ENCODE results near the gene CHD9. TPM values are rescaled to one million over a fixed set of nuclear protein-coding genes. Genes with fewer than 3 reads are reported as not detected.

Gene CHD9
- polyA plus RNA-seq, 2 donors = 9.2 to 11.1 TPM

GRCh38 chr16:53220585-53220984 is 165.8 kb downstream of the CHD9 start:
- 87 to 88% methylated on average over 2 of the region's 2 CpGs for WGBS, 2 donors
- Histone ChIP-seq H3K36me3 (ENCODE audit: control insufficient read depth in 2 of 2, insufficient read depth in 2 of 2, low read length in 1 of 2) (peaks cover 0 to 2% of the 10 kb centered on the region in 2 donors), H3K4me3 (ENCODE audit: low read depth in 1 of 2, low read length in 2 of 2) (no peak overlapping the region), H3K27me3 (ENCODE audit: control insufficient read depth in 1 of 2, insufficient read depth in 2 of 2, low read length in 2 of 2) (no peaks in the 10 kb centered on the region), H3K9me3 (ENCODE audit: control insufficient read depth in 2 of 2, insufficient read depth in 1 of 2, low read depth in 1 of 2, low read length in 1 of 2) (no peaks in the 10 kb centered on the region), H3K4me1 (ENCODE audit: control insufficient read depth in 2 of 2, insufficient read depth in 2 of 2, low read length in 1 of 2) (no peaks in the 10 kb centered on the region), H3K27ac (ENCODE audit: low read depth in 2 of 2, low read length in 1 of 2) (no peak overlapping the region)

GRCh38 chr16:53224951-53225533 is 170.3 kb downstream of the CHD9 start:
- Histone ChIP-seq H3K27ac (ENCODE audit: low read depth in 2 of 2, low read length in 1 of 2) (no peak overlapping the region), H3K36me3 (ENCODE audit: control insufficient read depth in 2 of 2, insufficient read depth in 2 of 2, low read length in 1 of 2) (peaks cover 0 to 2% of the 10 kb centered on the region in 2 donors), H3K9me3 (ENCODE audit: control insufficient read depth in 2 of 2, insufficient read depth in 1 of 2, low read depth in 1 of 2, low read length in 1 of 2) (no peaks in the 10 kb centered on the region), H3K4me3 (ENCODE audit: low read depth in 1 of 2, low read length in 2 of 2) (no peak overlapping the region), H3K4me1 (ENCODE audit: control insufficient read depth in 2 of 2, insufficient read depth in 2 of 2, low read length in 1 of 2) (no peaks in the 10 kb centered on the region), H3K27me3 (ENCODE audit: control insufficient read depth in 1 of 2, insufficient read depth in 2 of 2, low read length in 2 of 2) (no peaks in the 10 kb centered on the region)
- 82 to 90% methylated on average over 2 of the region's 2 CpGs for WGBS, 2 donors

- 72 to 73% methylated on average over 3 of the region's 3 CpGs for WGBS, 2 donors
- Histone ChIP-seq H3K9me3 (ENCODE audit: control insufficient read depth in 2 of 2, insufficient read depth in 1 of 2, low read depth in 1 of 2, low read length in 1 of 2) (no peaks in the 10 kb centered on the region), H3K27me3 (ENCODE audit: control insufficient read depth in 1 of 2, insufficient read depth in 2 of 2, low read length in 2 of 2) (no peaks in the 10 kb centered on the region), H3K36me3 (ENCODE audit: control insufficient read depth in 2 of 2, insufficient read depth in 2 of 2, low read length in 1 of 2) (peaks cover 2 to 7% of the 10 kb centered on the region in 2 donors), H3K27ac (ENCODE audit: low read depth in 2 of 2, low read length in 1 of 2) (peak overlapping the region in 1 of 2 donors; percentile 9), H3K4me3 (ENCODE audit: low read depth in 1 of 2, low read length in 2 of 2) (no peak overlapping the region), H3K4me1 (ENCODE audit: control insufficient read depth in 2 of 2, insufficient read depth in 2 of 2, low read length in 1 of 2) (peaks cover 0 to 4% of the 10 kb centered on the region in 2 donors)
Measured at GRCh38 chr16:53232826-53233529, 178.2 kb downstream of the CHD9 start.

GRCh38 chr16:53234836-53235235 is 180.0 kb downstream of the CHD9 start:
- WGBS, 2 donors = 88% methylated on average over 2 of the region's 2 CpGs
- peaks cover 2 to 9% of the 10 kb centered on the region in 2 donors for H3K36me3 ChIP-seq (ENCODE audit: control insufficient read depth in 2 of 2, insufficient read depth in 2 of 2, low read length in 1 of 2)
- no peaks in the 10 kb centered on the region for H3K27me3 ChIP-seq (ENCODE audit: control insufficient read depth in 1 of 2, insufficient read depth in 2 of 2, low read length in 2 of 2)
- H3K4me1 ChIP-seq (ENCODE audit: control insufficient read depth in 2 of 2, insufficient read depth in 2 of 2, low read length in 1 of 2) = peaks cover 0 to 4% of the 10 kb centered on the region in 2 donors
- H3K9me3 ChIP-seq (ENCODE audit: control insufficient read depth in 2 of 2, insufficient read depth in 1 of 2, low read depth in 1 of 2, low read length in 1 of 2) = no peaks in the 10 kb centered on the region
- H3K27ac ChIP-seq (ENCODE audit: low read depth in 2 of 2, low read length in 1 of 2) = no peak overlapping the region
- no peak overlapping the region for H3K4me3 ChIP-seq (ENCODE audit: low read depth in 1 of 2, low read length in 2 of 2)

- Histone ChIP-seq H3K9me3 (ENCODE audit: control insufficient read depth in 2 of 2, insufficient read depth in 1 of 2, low read depth in 1 of 2, low read length in 1 of 2) (no peaks in the 10 kb centered on the region), H3K27ac (ENCODE audit: low read depth in 2 of 2, low read length in 1 of 2) (no peak overlapping the region), H3K27me3 (ENCODE audit: control insufficient read depth in 1 of 2, insufficient read depth in 2 of 2, low read length in 2 of 2) (no peaks in the 10 kb centered on the region), H3K36me3 (ENCODE audit: control insufficient read depth in 2 of 2, insufficient read depth in 2 of 2, low read length in 1 of 2) (peaks cover 2 to 9% of the 10 kb centered on the region in 2 donors), H3K4me1 (ENCODE audit: control insufficient read depth in 2 of 2, insufficient read depth in 2 of 2, low read length in 1 of 2) (peaks cover 0 to 4% of the 10 kb centered on the region in 2 donors), H3K4me3 (ENCODE audit: low read depth in 1 of 2, low read length in 2 of 2) (no peak overlapping the region)
- 71 to 77% methylated on average over 3 of the region's 3 CpGs for WGBS, 2 donors
Measured at GRCh38 chr16:53235851-53236250, 181.1 kb downstream of the CHD9 start.

- Histone ChIP-seq H3K27me3 (ENCODE audit: control insufficient read depth in 1 of 2, insufficient read depth in 2 of 2, low read length in 2 of 2) (no peaks in the 10 kb centered on the region), H3K36me3 (ENCODE audit: control insufficient read depth in 2 of 2, insufficient read depth in 2 of 2, low read length in 1 of 2) (peaks cover 0 to 7% of the 10 kb centered on the region in 2 donors)
- WGBS, 2 donors = 43 to 46% methylated on average over 1 of the region's 1 CpG
Measured at GRCh38 chr16:53249331-53249730, 194.5 kb downstream of the CHD9 start.

GRCh38 chr16:53257001-53257400 is 202.2 kb downstream of the CHD9 start:
- H3K4me3 ChIP-seq (ENCODE audit: low read depth in 1 of 2, low read length in 2 of 2) = no peak overlapping the region
- WGBS, 2 donors = 69 to 71% methylated on average over 2 of the region's 2 CpGs
- no peaks in the 10 kb centered on the region for H3K27me3 ChIP-seq (ENCODE audit: control insufficient read depth in 1 of 2, insufficient read depth in 2 of 2, low read length in 2 of 2)
- no peaks in the 10 kb centered on the region for H3K9me3 ChIP-seq (ENCODE audit: control insufficient read depth in 2 of 2, insufficient read depth in 1 of 2, low read depth in 1 of 2, low read length in 1 of 2)
- H3K36me3 ChIP-seq (ENCODE audit: control insufficient read depth in 2 of 2, insufficient read depth in 2 of 2, low read length in 1 of 2) = peaks cover 6 to 7% of the 10 kb centered on the region in 2 donors
- H3K4me1 ChIP-seq (ENCODE audit: control insufficient read depth in 2 of 2, insufficient read depth in 2 of 2, low read length in 1 of 2) = no peaks in the 10 kb centered on the region
- no peak overlapping the region for H3K27ac ChIP-seq (ENCODE audit: low read depth in 2 of 2, low read length in 1 of 2)

More at GRCh38 chr16:53249331-53249730, 194.5 kb downstream of the CHD9 start:
- no peaks in the 10 kb centered on the region for H3K4me1 ChIP-seq (ENCODE audit: control insufficient read depth in 2 of 2, insufficient read depth in 2 of 2, low read length in 1 of 2)
- H3K27ac ChIP-seq (ENCODE audit: low read depth in 2 of 2, low read length in 1 of 2) = no peak overlapping the region
- H3K4me3 ChIP-seq (ENCODE audit: low read depth in 1 of 2, low read length in 2 of 2) = no peak overlapping the region
- H3K9me3 ChIP-seq (ENCODE audit: control insufficient read depth in 2 of 2, insufficient read depth in 1 of 2, low read depth in 1 of 2, low read length in 1 of 2) = no peaks in the 10 kb centered on the region

GRCh38 chr16:53258809-53259208 is 204.0 kb downstream of the CHD9 start:
- WGBS, 2 donors = 94% methylated on average over 3 of the region's 3 CpGs
- peaks cover 6 to 7% of the 10 kb centered on the region in 2 donors for H3K36me3 ChIP-seq (ENCODE audit: control insufficient read depth in 2 of 2, insufficient read depth in 2 of 2, low read length in 1 of 2)
- H3K27me3 ChIP-seq (ENCODE audit: control insufficient read depth in 1 of 2, insufficient read depth in 2 of 2, low read length in 2 of 2) = no peaks in the 10 kb centered on the region
- no peak overlapping the region for H3K4me3 ChIP-seq (ENCODE audit: low read depth in 1 of 2, low read length in 2 of 2)
- no peaks in the 10 kb centered on the region for H3K9me3 ChIP-seq (ENCODE audit: control insufficient read depth in 2 of 2, insufficient read depth in 1 of 2, low read depth in 1 of 2, low read length in 1 of 2)
- H3K27ac ChIP-seq (ENCODE audit: low read depth in 2 of 2, low read length in 1 of 2) = no peak overlapping the region
- no peaks in the 10 kb centered on the region for H3K4me1 ChIP-seq (ENCODE audit: control insufficient read depth in 2 of 2, insufficient read depth in 2 of 2, low read length in 1 of 2)

- H3K9me3 ChIP-seq (ENCODE audit: control insufficient read depth in 2 of 2, insufficient read depth in 1 of 2, low read depth in 1 of 2, low read length in 1 of 2) = no peaks in the 10 kb centered on the region
- WGBS, 2 donors = 86 to 96% methylated on average over 2 of the region's 2 CpGs
- H3K36me3 ChIP-seq (ENCODE audit: control insufficient read depth in 2 of 2, insufficient read depth in 2 of 2, low read length in 1 of 2) = peaks cover 3 to 10% of the 10 kb centered on the region in 2 donors
- H3K4me1 ChIP-seq (ENCODE audit: control insufficient read depth in 2 of 2, insufficient read depth in 2 of 2, low read length in 1 of 2) = no peaks in the 10 kb centered on the region
- H3K27me3 ChIP-seq (ENCODE audit: control insufficient read depth in 1 of 2, insufficient read depth in 2 of 2, low read length in 2 of 2) = no peaks in the 10 kb centered on the region
- H3K4me3 ChIP-seq (ENCODE audit: low read depth in 1 of 2, low read length in 2 of 2) = no peak overlapping the region
- H3K27ac ChIP-seq (ENCODE audit: low read depth in 2 of 2, low read length in 1 of 2) = no peak overlapping the region
Measured at GRCh38 chr16:53261276-53261675, 206.5 kb downstream of the CHD9 start.

GRCh38 chr16:53262645-53263044 is 207.9 kb downstream of the CHD9 start:
- H3K4me1 ChIP-seq (ENCODE audit: control insufficient read depth in 2 of 2, insufficient read depth in 2 of 2, low read length in 1 of 2) = no peaks in the 10 kb centered on the region
- no peak overlapping the region for H3K4me3 ChIP-seq (ENCODE audit: low read depth in 1 of 2, low read length in 2 of 2)
- H3K27ac ChIP-seq (ENCODE audit: low read depth in 2 of 2, low read length in 1 of 2) = no peak overlapping the region
- 95% methylated on average over 2 of the region's 2 CpGs for WGBS, 2 donors
- no peaks in the 10 kb centered on the region for H3K27me3 ChIP-seq (ENCODE audit: control insufficient read depth in 1 of 2, insufficient read depth in 2 of 2, low read length in 2 of 2)
- peaks cover 3 to 10% of the 10 kb centered on the region in 2 donors for H3K36me3 ChIP-seq (ENCODE audit: control insufficient read depth in 2 of 2, insufficient read depth in 2 of 2, low read length in 1 of 2)
- H3K9me3 ChIP-seq (ENCODE audit: control insufficient read depth in 2 of 2, insufficient read depth in 1 of 2, low read depth in 1 of 2, low read length in 1 of 2) = no peaks in the 10 kb centered on the region
